Type B pancreatic cell (in vitro differentiated cells): ENCODE measurements around the gene ADGRE3. TPM values are rescaled to one million over a fixed set of nuclear protein-coding genes. Genes with fewer than 3 reads are reported as not detected.

ENCODE experiments used
- DNase-seq: peaks from one replicate; pipeline ENCODE4 v3.0.0; 2021; ENCODE audit warnings: mixed read lengths; ENCODE audit not compliant: unreplicated experiment; ENCODE audit errors: extremely low spot score
- H3K27ac Mint-ChIP-seq: 2 replicates; pipeline ENCODE4 v1.8.0; 2021; ENCODE audit warnings: mild to moderate bottlenecking, mixed read lengths
- H3K27me3 Mint-ChIP-seq: 2 replicates; pipeline ENCODE4 v1.8.0; 2021; ENCODE audit warnings: mixed read lengths
- H3K36me3 Mint-ChIP-seq: 2 replicates; pipeline ENCODE4 v1.8.0; 2021; ENCODE audit warnings: mixed read lengths
- H3K4me1 Mint-ChIP-seq: one replicate; pipeline ENCODE4 v1.8.0; 2021; ENCODE audit warnings: mixed read lengths; ENCODE audit not compliant: unreplicated experiment
- H3K4me3 Mint-ChIP-seq: 2 replicates; pipeline ENCODE4 v1.8.0; 2021; ENCODE audit warnings: mild to moderate bottlenecking, mixed read lengths
- H3K9me3 Mint-ChIP-seq: 2 replicates; pipeline ENCODE4 v1.8.0; 2021; ENCODE audit warnings: mixed read lengths
- total RNA-seq: library from RNA; stranded (reverse); gene quantifications from 2 replicates; pipeline ENCODE4 v1.2.1, GENCODE V29; 2021; ENCODE audit warnings: low replicate concordance
- TF ChIP-seq, protein P1 (sequence below): fragments of 200-600 bp; sonication (generic); conservative IDR thresholded peaks from 2 replicates; pipeline ENCODE4 v1.5.0; 2021; ENCODE audit warnings: antibody characterized with exemption, mild to moderate bottlenecking

The ADGRE3 gene
- total RNA-seq, 1 donor from 2014 or later: not detected

- TF ChIP-seq, protein P1, sequence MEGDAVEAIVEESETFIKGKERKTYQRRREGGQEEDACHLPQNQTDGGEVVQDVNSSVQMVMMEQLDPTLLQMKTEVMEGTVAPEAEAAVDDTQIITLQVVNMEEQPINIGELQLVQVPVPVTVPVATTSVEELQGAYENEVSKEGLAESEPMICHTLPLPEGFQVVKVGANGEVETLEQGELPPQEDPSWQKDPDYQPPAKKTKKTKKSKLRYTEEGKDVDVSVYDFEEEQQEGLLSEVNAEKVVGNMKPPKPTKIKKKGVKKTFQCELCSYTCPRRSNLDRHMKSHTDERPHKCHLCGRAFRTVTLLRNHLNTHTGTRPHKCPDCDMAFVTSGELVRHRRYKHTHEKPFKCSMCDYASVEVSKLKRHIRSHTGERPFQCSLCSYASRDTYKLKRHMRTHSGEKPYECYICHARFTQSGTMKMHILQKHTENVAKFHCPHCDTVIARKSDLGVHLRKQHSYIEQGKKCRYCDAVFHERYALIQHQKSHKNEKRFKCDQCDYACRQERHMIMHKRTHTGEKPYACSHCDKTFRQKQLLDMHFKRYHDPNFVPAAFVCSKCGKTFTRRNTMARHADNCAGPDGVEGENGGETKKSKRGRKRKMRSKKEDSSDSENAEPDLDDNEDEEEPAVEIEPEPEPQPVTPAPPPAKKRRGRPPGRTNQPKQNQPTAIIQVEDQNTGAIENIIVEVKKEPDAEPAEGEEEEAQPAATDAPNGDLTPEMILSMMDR: no peak
- no peaks in the 10 kb centered on the region for H3K27me3 Mint-ChIP-seq
- H3K4me3 Mint-ChIP-seq: no peak overlapping the region
- no peak for DNase-seq
- H3K27ac Mint-ChIP-seq: no peak overlapping the region
- H3K4me1 Mint-ChIP-seq: peaks cover 5% of the 10 kb centered on the region
- H3K9me3 Mint-ChIP-seq: no peaks in the 10 kb centered on the region
- peaks cover 13% of the 10 kb centered on the region for H3K36me3 Mint-ChIP-seq
These were observed 20.1 kb upstream of the ADGRE3 start for GRCh38 chr19:14694641-14695266.

- H3K9me3 Mint-ChIP-seq: no peaks in the 10 kb centered on the region
- TF ChIP-seq, protein P1: no peak
- peak; percentile 98 for DNase-seq
- peak within 1 kb of the TSS; percentile 98 for H3K27ac Mint-ChIP-seq
- H3K36me3 Mint-ChIP-seq: no peaks in the 10 kb centered on the region
- peaks cover 10% of the 10 kb centered on the region for H3K27me3 Mint-ChIP-seq
- peaks cover 5% of the 10 kb centered on the region for H3K4me1 Mint-ChIP-seq
- H3K4me3 Mint-ChIP-seq: peak within 1 kb of the TSS; percentile 96
These were observed 15.2 kb upstream of the ADGRE3 start, which contains the start of gene ZNF333 for GRCh38 chr19:14689598-14690503. TSS of gene ZNF333 (plus strand) at chr19:14690048. CDS start at chr19:14693492, 3,444 bp downstream.

- Mint-ChIP-seq H3K36me3 (no peaks in the 10 kb centered on the region), H3K4me3 (no peak overlapping the region), H3K27ac (no peak overlapping the region), H3K4me1 (no peaks in the 10 kb centered on the region), H3K27me3 (peaks cover 24% of the 10 kb centered on the region), H3K9me3 (no peaks in the 10 kb centered on the region)
- TF ChIP-seq, protein P1: peak; percentile 56
- no peak for DNase-seq
These were observed 11.8 kb upstream of the ADGRE3 start for GRCh38 chr19:14686411-14686810.

DNA sequence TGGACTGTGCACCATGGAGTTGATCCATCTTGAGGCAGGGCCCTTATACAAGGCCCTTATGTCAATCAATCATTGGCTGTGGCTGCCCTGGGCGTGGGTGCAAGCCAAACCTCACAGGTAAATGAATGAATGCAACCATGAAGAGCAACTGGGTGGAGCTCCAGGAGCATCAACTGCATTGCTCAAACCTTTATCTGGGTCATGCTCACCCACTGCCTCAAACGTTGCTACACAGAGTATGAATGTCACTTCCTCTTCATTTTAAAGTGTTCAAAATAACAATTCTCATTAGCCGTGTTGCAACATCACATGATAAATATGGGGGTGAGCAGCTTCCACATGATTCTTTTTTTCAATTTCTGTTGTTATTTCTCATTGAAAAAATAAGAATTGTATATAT is 8.8 kb upstream of the ADGRE3 start:
- H3K4me3 Mint-ChIP-seq: no peak overlapping the region
- H3K36me3 Mint-ChIP-seq: no peaks in the 10 kb centered on the region
- TF ChIP-seq, protein P1: no peak
- H3K9me3 Mint-ChIP-seq: no peaks in the 10 kb centered on the region
- no peaks in the 10 kb centered on the region for H3K4me1 Mint-ChIP-seq
- no peak overlapping the region for H3K27ac Mint-ChIP-seq
- peaks cover 32% of the 10 kb centered on the region for H3K27me3 Mint-ChIP-seq
- DNase-seq: no peak

- Mint-ChIP-seq H3K4me1 (no peaks in the 10 kb centered on the region), H3K9me3 (no peaks in the 10 kb centered on the region), H3K27ac (no peak overlapping the region), H3K27me3 (peaks cover 32% of the 10 kb centered on the region), H3K36me3 (no peaks in the 10 kb centered on the region), H3K4me3 (no peak overlapping the region)
- no peak for DNase-seq
- TF ChIP-seq, protein P1: no peak
These were observed 7.4 kb upstream of the ADGRE3 start for GRCh38 chr19:14682084-14682483.
